HG03175 (cell line): Measurements from ENCODE around the gene CALCB.

Experiments
- ATAC-seq: cut with Tn5 transposase; IDR thresholded peaks from one replicate; pipeline ENCODE4 v1.9.1; 2021; ENCODE audit warnings: mild to moderate bottlenecking, moderate library complexity; ENCODE audit not compliant: unreplicated experiment

The CALCB gene

GRCh38 chr11:15117751-15118150 lies 44.4 kb downstream of the CALCB start:
- ATAC-seq: no peak

DNA sequence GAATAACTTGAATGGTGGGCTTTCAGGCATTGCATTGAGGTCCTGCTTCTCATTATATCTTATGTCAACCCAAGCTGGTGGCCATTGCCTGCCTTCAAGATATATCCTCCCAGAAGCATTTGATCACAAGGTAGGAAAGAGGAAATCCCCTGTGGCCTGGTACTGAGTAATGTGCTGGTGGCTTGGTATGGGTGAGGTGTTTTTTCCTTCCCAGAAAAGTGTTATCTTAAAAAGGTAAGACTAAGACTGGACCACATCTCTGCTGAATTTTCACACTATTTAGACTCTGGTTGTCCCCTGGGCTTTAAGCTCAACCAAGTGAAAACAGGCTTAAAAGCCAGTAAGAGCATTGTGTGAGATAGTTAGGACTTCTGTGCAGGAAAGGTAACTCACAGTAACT lies 45.0 kb downstream of the CALCB start:
- no peak for ATAC-seq

DNA sequence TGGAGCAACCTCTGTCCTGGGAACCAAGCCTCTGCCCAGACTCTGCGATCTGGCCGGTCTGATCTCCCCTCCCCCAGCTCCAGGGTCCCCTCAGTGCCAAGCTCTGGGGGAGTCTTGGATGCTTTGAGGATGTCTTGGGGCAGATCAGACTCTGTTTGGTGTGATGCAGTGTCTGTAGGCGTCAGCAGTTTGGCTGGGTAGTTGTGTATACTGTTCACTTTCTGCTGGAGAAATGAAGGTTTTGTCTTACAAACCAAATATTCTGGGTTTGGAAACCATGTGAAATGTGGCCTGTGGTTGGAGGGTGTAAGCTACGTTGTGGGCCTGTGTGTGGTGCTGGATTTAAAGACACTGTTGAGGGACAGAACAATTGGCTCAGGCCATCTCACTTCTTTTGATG lies 46.0 kb downstream of the CALCB start:
- no peak for ATAC-seq

DNA sequence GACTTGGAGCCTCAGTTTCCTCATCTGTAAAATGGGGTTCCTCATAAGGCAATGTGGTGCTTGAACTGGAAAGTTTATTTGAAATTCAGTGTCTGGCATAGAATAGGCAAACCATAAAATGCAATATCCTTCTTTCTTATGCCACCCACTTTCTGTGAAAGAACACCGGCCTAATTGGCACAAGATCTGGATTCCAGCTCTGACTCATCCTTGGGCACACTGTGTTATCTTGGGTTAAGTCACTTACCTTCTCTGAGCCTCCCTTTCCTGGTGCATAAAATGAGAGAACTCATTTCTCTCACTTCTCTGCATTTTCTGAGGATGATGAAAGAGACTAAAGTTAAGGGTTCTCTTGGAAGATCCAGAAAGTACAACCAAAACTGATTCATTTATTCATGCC lies 46.4 kb downstream of the CALCB start:
- ATAC-seq: no peak

DNA sequence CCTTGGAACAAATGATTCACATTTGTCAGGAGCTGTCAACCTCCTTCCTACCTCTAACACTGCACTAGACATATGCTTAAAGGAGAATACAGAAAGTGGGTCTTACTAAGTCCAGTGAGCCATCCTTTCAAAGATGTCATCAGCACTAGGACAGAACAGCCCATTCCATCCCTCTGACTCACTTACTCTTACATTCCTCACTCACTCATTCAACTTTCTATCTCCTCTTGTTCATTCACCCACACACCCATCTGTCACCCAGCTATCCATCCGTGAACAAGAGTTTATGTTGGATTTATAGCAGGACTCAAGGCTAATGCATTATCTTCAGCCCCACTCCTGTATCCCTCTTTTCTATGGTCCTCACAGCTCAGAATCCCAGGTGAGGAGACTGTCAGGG lies 50.5 kb downstream of the CALCB start:
- ATAC-seq: no peak

GRCh38 chr11:15124528-15124927 lies 51.1 kb downstream of the CALCB start:
- no peak for ATAC-seq

GRCh38 chr11:15127341-15127740 lies 53.9 kb downstream of the CALCB start:
- ATAC-seq: no peak
